Coronary artery (tissue), 2 donors: Measurements from ENCODE around the gene ZNF791.

Experiments
- DNase-seq: peaks from one replicate; pipeline ENCODE4 v3.0.0-alpha.2; 2017; ENCODE audit warnings: low spot score
- H3K27ac ChIP-seq, 2 donors: fragments of 200-600 bp; sonication (generic); one replicate each; pipeline ENCODE4 v1.5.1; 2016 to 2019
- H3K4me3 ChIP-seq: fragments of 200-600 bp; sonication (generic); 2 replicates; pipeline ENCODE4 v1.5.1; 2016; ENCODE audit warnings: mild to moderate bottlenecking, moderate library complexity
- CTCF ChIP-seq: fragments of 200-600 bp; sonication (generic); IDR thresholded peaks from one replicate; pipeline ENCODE4 v1.5.1; 2019; ENCODE audit warnings: antibody characterized with exemption

The ZNF791 gene

GRCh38 chr19:12581100-12581499 is 29.6 kb upstream of the ZNF791 start:
- TF ChIP-seq CTCF: no peak
- Histone ChIP-seq H3K27ac (no peak overlapping the region), H3K4me3 (no peak overlapping the region)
- no peak for DNase-seq

GRCh38 chr19:12596485-12596884 is 14.2 kb upstream of the ZNF791 start:
- TF ChIP-seq CTCF: no peak

GRCh38 chr19:12596927-12597548 is 13.7 kb upstream of the ZNF791 start:
- Histone ChIP-seq H3K4me3 (no peak overlapping the region), H3K27ac (no peak overlapping the region)
- TF ChIP-seq CTCF: no peak
- DNase-seq: no peak

More at GRCh38 chr19:12596485-12596884, 14.2 kb upstream of the ZNF791 start:
- DNase-seq: no peak
- Histone ChIP-seq H3K4me3 (no peak overlapping the region), H3K27ac (no peak overlapping the region)

- Histone ChIP-seq H3K4me3 (no peak overlapping the region), H3K27ac (no peak overlapping the region)
- no peak for DNase-seq
- no peak for TF ChIP-seq CTCF
These were observed 13.1 kb upstream of the ZNF791 start for GRCh38 chr19:12597594-12597993.

- TF ChIP-seq CTCF: no peak
- no peak overlapping the region for H3K27ac ChIP-seq
- H3K4me3 ChIP-seq: no peak overlapping the region
- DNase-seq: no peak
These were observed 7.0 kb upstream of the ZNF791 start for GRCh38 chr19:12603714-12604113.

GRCh38 chr19:12606796-12607195 is 3.9 kb upstream of the ZNF791 start:
- Histone ChIP-seq H3K4me3 (no peak overlapping the region), H3K27ac (no peak overlapping the region)
- DNase-seq: no peak
- TF ChIP-seq CTCF: no peak

GRCh38 chr19:12607631-12608030 is 3.1 kb upstream of the ZNF791 start:
- TF ChIP-seq CTCF: no peak
- no peak for DNase-seq
- Histone ChIP-seq H3K27ac (no peak overlapping the region), H3K4me3 (no peak overlapping the region)
